IPS-20b (cell line): ENCODE results near the gene APOO.

Experiments used
- H3K27ac ChIP-seq: one replicate; pipeline ENCODE4 v1.5.1; 2013; ENCODE audit warnings: low read length
- H3K27me3 ChIP-seq: 2 replicates; pipeline ENCODE4 v1.6.1; 2013; ENCODE audit warnings: mild to moderate bottlenecking, low read length, inconsistent platforms; ENCODE audit not compliant: insufficient read depth
- H3K36me3 ChIP-seq: 2 replicates; pipeline ENCODE4 v1.6.1; 2013; ENCODE audit warnings: low read depth, mild to moderate bottlenecking, inconsistent platforms, low read length, moderate library complexity; ENCODE audit not compliant: insufficient read depth
- H3K4me1 ChIP-seq: 2 replicates; pipeline ENCODE4 v1.6.1; 2013; ENCODE audit warnings: mild to moderate bottlenecking, control low read depth, inconsistent platforms, low read length, moderate library complexity; ENCODE audit not compliant: insufficient read depth
- H3K4me3 ChIP-seq: 2 replicates; pipeline ENCODE4 v1.5.1; 2013; ENCODE audit warnings: mild to moderate bottlenecking, low read length, inconsistent platforms
- H3K9ac ChIP-seq: 2 replicates; pipeline ENCODE4 v1.6.1; 2013; ENCODE audit warnings: low read depth, mild to moderate bottlenecking, inconsistent platforms, low read length, moderate library complexity
- H3K9me3 ChIP-seq: 2 replicates; pipeline ENCODE4 v1.6.1; 2013; ENCODE audit warnings: mild to moderate bottlenecking, low read depth, low read length, inconsistent platforms; ENCODE audit not compliant: insufficient read depth

The APOO gene

GRCh38 chrX:23789386-23790154, 118.2 kb downstream of the APOO start:
- Histone ChIP-seq H3K9ac (no peak overlapping the region), H3K36me3 (peaks cover 4% of the 10 kb centered on the region), H3K27me3 (no peaks in the 10 kb centered on the region), H3K27ac (no peak overlapping the region), H3K9me3 (no peaks in the 10 kb centered on the region), H3K4me3 (no peak overlapping the region), H3K4me1 (0 out of 2 replicates have a peak, but pooled peaks cover 3% of the 10 kb centered on the region)

DNA sequence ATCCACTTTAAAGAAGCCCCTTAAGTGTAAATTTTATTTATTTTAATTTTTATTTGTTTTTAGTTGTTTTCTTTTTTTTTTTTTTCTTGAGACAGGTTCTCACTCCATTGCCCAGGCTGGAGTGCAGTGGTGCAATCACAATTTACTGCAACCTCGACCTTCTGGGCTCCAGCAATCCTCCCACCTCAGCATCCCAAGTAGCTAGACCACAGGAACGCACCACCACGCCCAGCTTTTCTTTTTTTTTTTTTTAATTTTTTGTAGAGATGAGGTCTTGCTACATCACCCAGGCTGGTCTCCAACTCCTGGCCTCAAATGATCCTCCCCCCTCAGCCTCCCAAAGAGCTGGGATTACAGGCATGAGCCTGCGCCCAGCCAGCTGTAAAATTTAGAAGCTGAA, 118.8 kb downstream of the APOO start:
- Histone ChIP-seq H3K4me1 (0 out of 2 replicates have a peak, but pooled peaks cover 3% of the 10 kb centered on the region), H3K4me3 (no peak overlapping the region), H3K27me3 (no peaks in the 10 kb centered on the region), H3K36me3 (peaks cover 4% of the 10 kb centered on the region), H3K9ac (no peak overlapping the region), H3K27ac (no peak overlapping the region), H3K9me3 (no peaks in the 10 kb centered on the region)

- no peaks in the 10 kb centered on the region for H3K9me3 ChIP-seq
- H3K4me3 ChIP-seq: no peak overlapping the region
- no peak overlapping the region for H3K9ac ChIP-seq
- no peak overlapping the region for H3K27ac ChIP-seq
- peaks cover 4% of the 10 kb centered on the region for H3K36me3 ChIP-seq
- H3K27me3 ChIP-seq: no peaks in the 10 kb centered on the region
- H3K4me1 ChIP-seq: 0 out of 2 replicates have a peak, but pooled peaks cover 3% of the 10 kb centered on the region
Measured at GRCh38 chrX:23788521-23788920, 119.2 kb downstream of the APOO start.

GRCh38 chrX:23787745-23788118, 120.0 kb downstream of the APOO start:
- Histone ChIP-seq H3K36me3 (peaks cover 4% of the 10 kb centered on the region), H3K4me1 (0 out of 2 replicates have a peak, but pooled peaks cover 3% of the 10 kb centered on the region), H3K9me3 (no peaks in the 10 kb centered on the region), H3K27me3 (no peaks in the 10 kb centered on the region), H3K9ac (no peak overlapping the region), H3K4me3 (no peak overlapping the region), H3K27ac (no peak overlapping the region)

DNA sequence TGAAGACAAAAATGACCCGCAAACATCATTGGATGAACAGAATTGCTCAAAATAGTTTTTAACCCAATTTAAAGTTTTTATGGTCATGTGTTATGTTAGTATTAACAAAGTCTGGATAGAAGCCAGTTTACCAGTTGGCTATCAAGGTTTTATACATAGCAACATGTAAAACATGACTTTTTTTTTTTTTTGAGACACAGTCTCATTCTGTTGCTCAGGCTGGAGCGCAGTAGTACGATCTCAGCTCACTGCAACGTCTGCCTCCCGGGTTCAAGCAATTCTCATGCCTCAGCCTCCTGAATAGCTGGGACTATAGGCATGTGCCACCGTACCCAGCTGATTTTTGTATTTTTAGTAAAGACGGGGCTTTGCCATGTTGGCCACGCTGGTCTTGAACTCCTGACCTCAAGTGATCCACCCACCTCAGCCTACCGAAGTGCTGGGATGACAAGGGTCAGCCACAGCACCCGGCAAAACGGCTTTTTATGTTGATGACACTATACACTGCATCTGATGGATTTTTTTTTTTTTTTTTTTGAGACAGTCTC, 121.4 kb downstream of the APOO start:
- no peak overlapping the region for H3K4me3 ChIP-seq
- no peak overlapping the region for H3K27ac ChIP-seq

DNA sequence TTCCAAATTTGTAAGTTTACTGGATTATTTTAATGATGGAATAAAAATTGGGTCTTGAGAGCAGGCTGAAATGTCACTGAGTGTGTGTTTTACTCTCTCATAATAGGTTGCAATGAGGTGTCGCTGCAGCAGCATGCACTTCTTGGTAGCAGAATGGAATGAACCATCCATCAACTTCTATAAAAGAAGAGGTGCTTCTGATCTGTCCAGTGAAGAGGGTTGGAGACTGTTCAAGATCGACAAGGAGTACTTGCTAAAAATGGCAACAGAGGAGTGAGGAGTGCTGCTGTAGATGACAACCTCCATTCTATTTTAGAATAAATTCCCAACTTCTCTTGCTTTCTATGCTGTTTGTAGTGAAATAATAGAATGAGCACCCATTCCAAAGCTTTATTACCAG, 122.2 kb downstream of the APOO start:
- H3K4me3 ChIP-seq: no peak overlapping the region
- H3K36me3 ChIP-seq: peaks cover 4% of the 10 kb centered on the region
- no peak overlapping the region for H3K9ac ChIP-seq
- H3K4me1 ChIP-seq: peaks cover 8% of the 10 kb centered on the region; the same call in 1 of the 2 replicates
- H3K27ac ChIP-seq: no peak overlapping the region
- no peaks in the 10 kb centered on the region for H3K9me3 ChIP-seq
- H3K27me3 ChIP-seq: no peaks in the 10 kb centered on the region

More for the DNA sequence above, 121.4 kb downstream of the APOO start:
- Histone ChIP-seq H3K36me3 (peaks cover 4% of the 10 kb centered on the region), H3K4me1 (peaks cover 8% of the 10 kb centered on the region; the same call in 1 of the 2 replicates), H3K27me3 (no peaks in the 10 kb centered on the region), H3K9ac (no peak overlapping the region), H3K9me3 (no peaks in the 10 kb centered on the region)

DNA sequence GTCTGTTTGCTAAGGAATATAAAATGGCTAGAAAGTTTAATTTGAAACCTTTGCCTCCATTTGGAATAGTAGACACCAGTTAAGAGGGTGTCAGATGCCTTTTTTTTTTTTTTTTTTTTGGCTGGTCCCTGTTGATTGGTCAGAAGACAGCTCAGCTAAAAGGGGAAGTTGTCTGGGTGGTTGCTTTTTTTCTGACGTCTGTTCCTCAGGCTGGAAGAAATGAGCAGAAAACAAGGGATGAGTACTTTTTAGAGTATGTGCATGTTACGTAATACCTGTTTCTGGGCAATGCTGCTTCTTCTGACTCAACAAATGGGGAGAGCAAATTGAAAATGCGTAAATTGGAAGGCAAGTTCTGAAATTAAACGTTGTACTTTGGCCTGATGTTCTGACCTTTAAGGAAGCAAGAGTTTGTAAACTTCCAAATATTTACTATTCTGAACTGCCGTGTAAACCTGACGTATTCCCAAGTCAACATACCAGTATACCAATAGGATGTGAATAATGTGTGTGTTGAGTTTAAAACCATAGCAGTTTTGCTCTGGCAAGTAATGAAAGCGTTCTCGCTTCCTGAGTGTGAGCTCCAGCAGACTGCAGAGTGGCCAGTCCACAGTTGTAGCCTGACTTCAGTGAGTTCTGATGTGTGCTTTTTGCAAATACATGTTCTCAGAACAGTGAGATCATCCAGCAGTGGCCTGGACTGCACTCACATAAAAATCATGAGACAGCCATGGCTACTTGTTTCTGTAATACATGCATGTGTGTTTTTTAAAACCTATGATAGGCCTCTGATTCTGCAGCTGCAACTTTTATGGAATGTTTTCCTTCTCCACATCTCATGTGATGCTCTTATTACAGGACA, 123.0 kb downstream of the APOO start:
- Histone ChIP-seq H3K36me3 (peaks cover 4% of the 10 kb centered on the region), H3K4me1 (peaks cover 8% of the 10 kb centered on the region; the same call in 1 of the 2 replicates), H3K4me3 (peak overlapping the region; percentile 88; the same call in 1 of the 2 replicates), H3K9me3 (no peaks in the 10 kb centered on the region), H3K27ac (no peak overlapping the region), H3K27me3 (no peaks in the 10 kb centered on the region), H3K9ac (no peak overlapping the region)

DNA sequence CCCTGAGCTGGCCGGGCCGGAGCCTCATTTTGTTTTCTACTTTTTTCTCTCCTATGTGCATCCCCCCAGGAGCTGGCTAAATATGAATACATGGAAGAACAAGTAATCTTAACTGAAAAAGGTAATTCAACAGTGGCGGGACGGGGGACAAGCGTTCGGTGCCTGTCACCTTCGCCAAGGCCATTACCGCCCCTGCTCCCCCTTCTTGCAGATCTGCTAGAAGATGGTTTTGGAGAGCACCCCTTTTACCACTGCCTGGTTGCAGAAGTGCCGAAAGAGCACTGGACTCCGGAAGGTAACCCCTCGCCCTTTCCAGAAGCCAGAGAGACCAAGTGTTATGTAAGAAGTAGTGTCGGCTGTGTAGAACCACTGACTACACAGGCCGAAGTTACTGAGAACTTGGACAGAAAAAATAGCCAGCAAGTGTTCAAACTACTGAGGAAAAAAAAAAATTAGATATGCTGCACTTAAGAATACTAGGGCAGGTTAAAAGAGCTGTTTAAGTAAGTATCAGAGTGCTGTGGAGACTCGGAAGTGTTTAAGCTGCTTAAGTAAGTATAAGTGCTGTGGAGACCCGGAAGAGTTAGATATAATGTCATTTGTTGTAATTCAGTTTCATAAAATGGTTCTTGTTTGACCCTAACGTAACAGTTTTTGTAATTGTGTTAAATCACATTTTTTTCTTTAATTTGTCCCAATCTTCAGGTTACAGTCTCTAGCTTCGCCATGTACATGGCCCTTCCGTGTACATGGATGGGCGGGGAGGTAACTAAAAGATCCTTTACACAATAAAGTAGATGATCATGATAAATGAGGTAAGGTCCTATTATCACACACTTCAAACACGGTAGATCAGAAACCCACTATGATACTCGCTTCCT, 123.9 kb downstream of the APOO start:
- H3K36me3 ChIP-seq: peaks cover 4% of the 10 kb centered on the region
- H3K27ac ChIP-seq: no peak overlapping the region
- peak overlapping the region; percentile 88 for H3K4me3 ChIP-seq
- H3K9ac ChIP-seq: peak overlapping the region; percentile 59; the same call in 1 of the 2 replicates
- no peaks in the 10 kb centered on the region for H3K27me3 ChIP-seq
- no peaks in the 10 kb centered on the region for H3K9me3 ChIP-seq
- peaks cover 8% of the 10 kb centered on the region; the same call in 1 of the 2 replicates for H3K4me1 ChIP-seq
